ENCODE measurements around the gene STK32C. TPM values are rescaled to one million over a fixed set of nuclear protein-coding genes. Genes with fewer than 3 reads are reported as not detected.
"Not testable (repeated sequence)": the region's sequence is repeated elsewhere in the genome, so short reads cannot be mapped to it uniquely, and the experiment has no call there.

Gene STK32C
- total RNA-seq, 1 experiment from 2014 or later: 24.9 TPM

GRCh38 chr10:132331601-132332432 lies 24.1 kb upstream of the STK32C start, which contains the start of gene LRRC27:
TSS of gene LRRC27 (plus strand) at chr10:132332193. CDS start at chr10:132333525, 1,332 bp downstream.
- no peaks in the 10 kb centered on the region; the same call in 1 of the 2 replicates for H3K27me3 ChIP-seq (ENCODE audit: control insufficient read depth, insufficient read depth, low read length)
- peak within 1 kb of the TSS; percentile 91 for H3K4me3 ChIP-seq (ENCODE audit: insufficient read depth, low read depth, low read length)
- H3K36me3 ChIP-seq (replicated peaks; ENCODE audit: control insufficient read depth, insufficient read depth, low read length): peaks cover 2% of the 10 kb centered on the region; the same call in 1 of the 2 replicates
- peak; percentile 100 for DNase-seq

- Histone ChIP-seq H3K36me3 (replicated peaks; ENCODE audit: control insufficient read depth, insufficient read depth, low read length) (peaks cover 2% of the 10 kb centered on the region; the same call in 1 of the 2 replicates), H3K4me3 (ENCODE audit: insufficient read depth, low read depth, low read length) (peak overlapping the region; percentile 91; the same call in 1 of the 2 replicates)
- no peak for DNase-seq
Measured at GRCh38 chr10:132330486-132330833, 22.7 kb upstream of the STK32C start.

GRCh38 chr10:132329565-132330485 lies 22.1 kb upstream of the STK32C start:
- peak overlapping the region; percentile 91; the same call in 1 of the 2 replicates for H3K4me3 ChIP-seq (ENCODE audit: insufficient read depth, low read depth, low read length)
- peak; percentile 29 for DNase-seq
- H3K27me3 ChIP-seq (ENCODE audit: control insufficient read depth, insufficient read depth, low read length): no peaks in the 10 kb centered on the region; the same call in 1 of the 2 replicates
- peaks cover 2% of the 10 kb centered on the region; the same call in 1 of the 2 replicates for H3K36me3 ChIP-seq (replicated peaks; ENCODE audit: control insufficient read depth, insufficient read depth, low read length)

More at GRCh38 chr10:132330486-132330833, 22.7 kb upstream of the STK32C start:
- no peaks in the 10 kb centered on the region; the same call in 1 of the 2 replicates for H3K27me3 ChIP-seq (ENCODE audit: control insufficient read depth, insufficient read depth, low read length)

DNA sequence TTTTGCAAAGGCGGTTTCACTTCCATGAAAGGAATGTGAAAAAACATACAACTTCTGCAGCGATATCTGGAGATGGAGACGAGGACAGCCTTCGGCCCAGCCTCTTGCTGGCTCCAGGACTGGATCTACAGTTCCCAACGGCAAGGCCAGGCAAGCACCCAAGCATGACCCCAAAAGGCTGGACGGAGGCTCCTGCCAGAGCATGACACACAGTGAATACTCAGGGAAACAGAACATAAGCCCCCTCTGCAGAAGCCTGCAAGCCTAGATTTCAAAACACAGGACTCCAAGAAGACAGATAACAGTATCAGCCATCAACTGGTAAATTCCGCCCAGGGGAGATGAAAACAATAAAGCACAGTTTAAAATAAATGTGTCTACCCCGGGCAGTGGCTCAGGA lies 21.0 kb upstream of the STK32C start:
- no peak overlapping the region for H3K4me3 ChIP-seq (ENCODE audit: insufficient read depth, low read depth, low read length)
- H3K36me3 ChIP-seq (replicated peaks; ENCODE audit: control insufficient read depth, insufficient read depth, low read length): peaks cover 2% of the 10 kb centered on the region; the same call in 1 of the 2 replicates
- no peaks in the 10 kb centered on the region; the same call in 1 of the 2 replicates for H3K27me3 ChIP-seq (ENCODE audit: control insufficient read depth, insufficient read depth, low read length)
- no peak for DNase-seq

DNA sequence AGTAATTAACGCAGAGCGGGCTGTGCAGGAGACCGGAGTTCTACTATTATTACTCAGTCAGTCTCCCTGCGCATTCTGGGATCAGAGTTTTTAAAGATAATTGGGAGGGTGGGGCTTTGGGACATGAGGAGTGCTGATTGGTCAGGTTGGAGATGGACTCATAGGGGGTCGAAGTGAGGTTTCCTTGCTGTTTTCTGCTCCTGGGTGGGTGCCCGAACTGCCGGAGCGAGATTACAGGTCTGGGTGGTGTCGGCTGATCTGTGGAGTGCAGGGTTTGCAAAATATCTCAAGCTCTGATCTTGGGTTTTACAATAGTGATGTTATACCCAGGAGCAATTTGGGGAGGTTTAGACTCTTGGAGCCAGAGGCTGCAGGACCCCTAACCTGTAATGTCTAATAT lies 20.4 kb upstream of the STK32C start:
- DNase-seq: no peak
- H3K36me3 ChIP-seq (replicated peaks; ENCODE audit: control insufficient read depth, insufficient read depth, low read length): peaks cover 2% of the 10 kb centered on the region; the same call in 1 of the 2 replicates
- no peak overlapping the region for H3K4me3 ChIP-seq (ENCODE audit: insufficient read depth, low read depth, low read length)
- H3K27me3 ChIP-seq (ENCODE audit: control insufficient read depth, insufficient read depth, low read length): no peaks in the 10 kb centered on the region; the same call in 1 of the 2 replicates

DNA sequence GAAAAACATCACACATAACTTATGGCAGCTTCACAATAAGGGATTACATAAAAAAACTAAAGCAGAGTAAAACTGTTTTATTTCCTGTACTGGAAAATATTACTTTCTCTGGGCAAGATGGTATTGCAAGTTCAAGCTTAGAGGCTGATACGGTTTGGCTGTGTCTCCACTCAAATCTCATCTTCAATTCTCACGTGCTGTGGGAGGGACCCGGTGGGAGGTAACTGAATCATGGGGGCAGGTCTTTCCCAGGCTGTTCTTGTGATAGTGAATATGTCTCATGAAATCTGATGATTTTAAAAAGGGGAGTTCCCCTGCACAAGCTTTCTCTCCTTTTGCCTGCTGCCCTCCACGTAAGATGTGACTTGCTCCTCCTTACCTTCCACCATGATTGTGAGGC lies 19.2 kb upstream of the STK32C start:
- Histone ChIP-seq H3K36me3 (replicated peaks; ENCODE audit: control insufficient read depth, insufficient read depth, low read length) (peaks cover 2% of the 10 kb centered on the region; the same call in 1 of the 2 replicates), H3K4me3 (ENCODE audit: insufficient read depth, low read depth, low read length) (no peak overlapping the region), H3K27me3 (ENCODE audit: control insufficient read depth, insufficient read depth, low read length) (no peaks in the 10 kb centered on the region)
- no peak for DNase-seq

- H3K27me3 ChIP-seq (ENCODE audit: control insufficient read depth, insufficient read depth, low read length): no peaks in the 10 kb centered on the region
- peaks cover 2% of the 10 kb centered on the region; the same call in 1 of the 2 replicates for H3K36me3 ChIP-seq (replicated peaks; ENCODE audit: control insufficient read depth, insufficient read depth, low read length)
- DNase-seq: no peak
- H3K4me3 ChIP-seq (ENCODE audit: insufficient read depth, low read depth, low read length): no peak overlapping the region
Measured at GRCh38 chr10:132326344-132326889, 18.7 kb upstream of the STK32C start.

DNA sequence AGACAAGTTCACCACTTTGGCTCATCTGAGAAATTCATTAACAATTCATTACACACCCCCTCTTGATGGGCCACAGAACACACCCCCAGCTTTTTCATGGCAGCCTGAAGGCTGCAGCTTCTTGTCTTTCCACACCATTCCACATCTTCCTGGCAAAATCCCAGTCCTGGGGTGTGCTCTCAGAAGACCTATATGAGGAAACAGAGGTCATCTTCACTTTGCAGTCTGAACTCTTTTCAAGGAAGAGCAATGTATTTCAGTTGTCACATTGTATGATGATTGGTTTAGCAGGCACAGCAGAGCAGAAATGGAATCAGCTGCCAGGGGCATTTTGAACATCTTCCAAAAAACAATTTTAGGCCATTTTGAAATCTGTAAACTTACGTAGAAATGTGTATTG lies 16.4 kb upstream of the STK32C start:
- H3K4me3 ChIP-seq (ENCODE audit: insufficient read depth, low read depth, low read length): no peak overlapping the region
- H3K27me3 ChIP-seq (ENCODE audit: control insufficient read depth, insufficient read depth, low read length): no peaks in the 10 kb centered on the region
- peaks cover 2% of the 10 kb centered on the region; the same call in 1 of the 2 replicates for H3K36me3 ChIP-seq (replicated peaks; ENCODE audit: control insufficient read depth, insufficient read depth, low read length)
- DNase-seq: no peak

DNA sequence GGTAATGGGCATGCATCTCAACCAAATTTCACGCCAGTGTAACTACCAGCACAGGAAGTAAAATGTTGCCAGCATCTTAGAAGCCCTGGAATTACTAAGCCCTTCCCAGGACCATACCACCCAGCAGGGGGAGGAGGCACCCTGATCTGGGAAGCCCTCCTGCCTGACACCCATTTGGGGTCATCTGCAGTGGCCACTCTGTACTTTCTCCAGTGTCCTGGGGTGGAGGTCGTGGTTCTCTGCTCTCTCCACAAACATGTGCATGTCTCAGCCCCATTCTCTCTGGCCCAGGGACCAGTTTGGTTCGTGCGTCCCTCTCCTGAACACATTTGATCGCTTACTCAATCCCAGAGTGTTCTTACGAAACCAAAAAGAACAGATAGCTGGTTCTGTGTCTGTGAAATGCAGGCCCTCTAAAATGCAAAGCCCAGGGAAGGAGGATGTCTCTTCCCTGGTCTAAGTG lies 14.9 kb upstream of the STK32C start:
- Histone ChIP-seq H3K4me3 (ENCODE audit: insufficient read depth, low read depth, low read length) (no peak overlapping the region), H3K36me3 (replicated peaks; ENCODE audit: control insufficient read depth, insufficient read depth, low read length) (no peaks in the 10 kb centered on the region), H3K27me3 (ENCODE audit: control insufficient read depth, insufficient read depth, low read length) (no peaks in the 10 kb centered on the region)
- peak; percentile 46 for DNase-seq

DNA sequence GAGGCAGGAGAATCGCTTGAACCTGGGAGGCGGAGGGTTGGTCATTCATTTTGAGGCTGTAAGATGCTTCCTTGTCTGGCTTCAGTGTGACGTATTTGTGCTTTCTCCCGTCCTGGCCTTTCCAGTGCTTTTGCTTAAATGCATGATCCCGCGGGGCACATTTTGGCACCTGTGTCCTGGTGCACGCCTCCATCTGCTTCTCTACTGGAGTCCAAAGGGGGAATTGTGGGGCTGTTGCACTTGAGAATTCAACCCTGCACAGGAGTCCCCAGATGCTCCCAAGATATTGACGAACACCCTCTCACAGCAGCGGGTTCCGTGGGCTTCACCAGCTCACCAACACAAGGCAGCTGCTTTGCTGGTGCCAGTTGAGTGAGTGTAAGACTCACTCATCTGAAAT lies 14.0 kb upstream of the STK32C start:
- no peaks in the 10 kb centered on the region for H3K27me3 ChIP-seq (ENCODE audit: control insufficient read depth, insufficient read depth, low read length)
- DNase-seq: no peak
- H3K36me3 ChIP-seq (replicated peaks; ENCODE audit: control insufficient read depth, insufficient read depth, low read length): no peaks in the 10 kb centered on the region
- no peak overlapping the region for H3K4me3 ChIP-seq (ENCODE audit: insufficient read depth, low read depth, low read length)

- DNase-seq: no peak
- no peak overlapping the region for H3K4me3 ChIP-seq (ENCODE audit: insufficient read depth, low read depth, low read length)
- no peaks in the 10 kb centered on the region for H3K36me3 ChIP-seq (replicated peaks; ENCODE audit: control insufficient read depth, insufficient read depth, low read length)
- no peaks in the 10 kb centered on the region for H3K27me3 ChIP-seq (ENCODE audit: control insufficient read depth, insufficient read depth, low read length)
Measured at GRCh38 chr10:132320654-132321469, 13.1 kb upstream of the STK32C start.

DNA sequence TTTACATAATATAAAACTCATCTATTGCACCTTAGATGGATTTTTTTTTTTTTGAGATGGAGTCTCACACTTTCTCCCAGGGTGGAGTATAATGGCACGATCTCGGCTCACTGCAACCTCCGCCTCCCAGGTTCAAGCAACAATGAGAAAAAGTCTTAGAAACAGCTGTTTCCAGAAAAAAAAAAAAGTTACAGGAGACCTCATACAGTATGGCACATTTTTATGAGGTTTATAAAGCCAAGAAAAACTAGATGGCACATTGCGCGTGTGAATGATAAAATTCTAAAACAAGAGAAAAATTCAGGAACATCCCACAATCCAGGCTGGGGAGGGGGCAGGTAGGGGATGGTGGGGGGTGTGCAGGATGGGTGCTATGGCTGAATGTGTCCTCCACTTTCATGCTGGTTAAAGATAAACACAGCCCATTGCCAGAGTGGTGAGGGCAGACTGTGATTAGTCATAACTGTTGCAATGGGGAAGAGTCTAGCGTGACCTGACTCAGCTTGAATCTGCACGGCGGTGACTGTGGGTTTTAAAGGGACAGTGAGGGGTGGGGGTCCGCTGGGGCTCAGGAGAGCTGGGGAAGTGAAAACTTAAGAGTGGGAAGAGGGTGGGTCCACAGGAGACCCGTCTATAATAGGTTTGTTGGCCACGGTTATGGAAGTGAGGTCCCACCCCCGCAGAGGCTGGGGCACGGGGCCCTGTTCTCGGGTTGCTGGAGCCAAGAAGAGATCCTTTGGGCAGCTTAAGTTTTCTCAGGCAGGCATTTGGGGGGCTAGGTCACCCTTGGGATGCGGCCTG lies 12.3 kb upstream of the STK32C start:
- Histone ChIP-seq H3K4me3 (ENCODE audit: insufficient read depth, low read depth, low read length) (no peak overlapping the region), H3K36me3 (replicated peaks; ENCODE audit: control insufficient read depth, insufficient read depth, low read length) (no peaks in the 10 kb centered on the region), H3K27me3 (ENCODE audit: control insufficient read depth, insufficient read depth, low read length) (no peaks in the 10 kb centered on the region)
- no peak for DNase-seq

DNA sequence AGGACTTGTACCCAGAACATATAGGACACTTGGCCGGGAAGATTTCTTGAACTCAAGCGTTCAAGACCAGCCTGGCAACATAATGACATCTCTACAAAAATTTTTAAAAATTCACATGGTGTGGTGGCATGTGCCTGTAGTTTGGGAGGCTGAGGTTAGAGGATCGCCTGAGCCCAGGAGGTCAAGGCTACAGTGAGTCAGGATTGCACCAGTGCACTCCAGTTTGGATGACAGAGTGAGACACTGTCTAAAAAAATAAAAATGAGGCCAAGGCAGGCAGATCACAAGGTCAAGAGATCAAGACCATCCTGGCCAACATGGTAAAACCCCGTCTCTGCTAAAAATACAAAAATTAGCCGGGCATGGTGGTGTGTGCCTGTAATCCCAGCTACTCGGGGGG lies 9.7 kb upstream of the STK32C start:
- not testable (repeated sequence) for H3K4me3 ChIP-seq (ENCODE audit: insufficient read depth, low read depth, low read length); DNase-seq; H3K36me3 ChIP-seq (replicated peaks; ENCODE audit: control insufficient read depth, insufficient read depth, low read length); H3K27me3 ChIP-seq (ENCODE audit: control insufficient read depth, insufficient read depth, low read length)
